Endothelial cell of umbilical vein (primary cell): ENCODE data around the gene SECISBP2. TPM values are rescaled to one million over a fixed set of nuclear protein-coding genes. Genes with fewer than 3 reads are reported as not detected.

Source experiments
- BruUV-seq: library from RNA; stranded (reverse); fragments of 400-500 nt; replicated peaks from 2 replicates; lab custom pipeline; 2021; lab: Mats Ljungman, UMichigan
- CTCF ChIA-PET: fragments of 300-600, 350-600 bp; sonication (Branson Sonifier 250); formaldehyde crosslinking; loops from one replicate; lab custom pipeline; 2021; ENCODE audit warnings: antibody characterized with exemption, inconsistent platforms; lab: Charles Lee
- POLR2A ChIA-PET: fragments of 300-600, 350-600 bp; sonication (Branson Sonifier 250); formaldehyde crosslinking; loops from one replicate; lab custom pipeline; 2021; ENCODE audit warnings: antibody characterized with exemption, inconsistent platforms; lab: Charles Lee
- DNase-seq: peaks from one replicate; pipeline ENCODE4 v3.0.0-alpha.2; 2011; ENCODE audit warnings: low read depth, low spot score
- FAIRE-seq: peaks from 2 replicates; lab custom pipeline; 2011; peaks lifted over from hg19 to GRCh38; lab: Jason Lieb, UNC
- H2AFZ ChIP-seq: 2 replicates; pipeline ENCODE4 v1.6.0; 2012; ENCODE audit warnings: low read depth, low read length, control low read depth, inconsistent platforms
- H3K27ac ChIP-seq: 2 replicates; pipeline ENCODE4 v1.5.1; 2011; ENCODE audit warnings: low read depth, mild to moderate bottlenecking, control low read depth, low read length, moderate library complexity; ENCODE audit not compliant: insufficient read depth
- H3K27me3 ChIP-seq, 2 experiments: 2 replicates each; pipeline versions ENCODE4 v1.6.0 to v1.6.1; 2011; ENCODE audit warnings: low read length in 2 of 2, mixed read lengths in 1 of 2; ENCODE audit not compliant: control insufficient read depth in 2 of 2, insufficient read depth in 2 of 2
- H3K36me3 ChIP-seq, 2 experiments: 2 replicates in 1 of 2; 3 replicates in 1 of 2; pipeline ENCODE4 v1.5.1; 2011; ENCODE audit warnings: low read length in 2 of 2, mild to moderate bottlenecking in 1 of 2, moderate library complexity in 1 of 2; ENCODE audit not compliant: control insufficient read depth in 2 of 2, insufficient read depth in 2 of 2; ENCODE audit errors: extremely low read depth in 1 of 2
- H3K4me1 ChIP-seq: 3 replicates; pipeline ENCODE4 v1.5.1; 2011; ENCODE audit warnings: mild to moderate bottlenecking, low read length; ENCODE audit not compliant: control insufficient read depth, insufficient read depth; ENCODE audit errors: extremely low read depth
- H3K4me2 ChIP-seq: 2 replicates; pipeline ENCODE4 v1.6.1; 2011; ENCODE audit warnings: low read length, control low read depth, mixed read lengths; ENCODE audit not compliant: insufficient read depth
- H3K4me3 ChIP-seq, 3 experiments: fragments of 200-600 bp in 1 of 3; sonication (generic), shearing (Covaris generic) in 1 of 3; replicated peaks in 1 of 3; 2 replicates each; pipeline ENCODE4 v1.5.1; 2011 to 2016; ENCODE audit warnings: control low read depth in 3 of 3, low read length in 3 of 3, mild to moderate bottlenecking in 2 of 3, inconsistent platforms in 1 of 3, low read depth in 1 of 3, moderate library complexity in 1 of 3; ENCODE audit not compliant: insufficient read depth in 1 of 3
- H3K79me2 ChIP-seq: 2 replicates; pipeline ENCODE4 v1.6.0; 2012; ENCODE audit warnings: low read length, inconsistent platforms; ENCODE audit not compliant: control insufficient read depth, insufficient read depth
- H3K9ac ChIP-seq: replicated peaks from 2 replicates; pipeline ENCODE3; 2011; ENCODE audit warnings: low read length, control low read depth; ENCODE audit not compliant: insufficient read depth; ENCODE audit errors: extremely low read depth
- H3K9me1 ChIP-seq: replicated peaks from 3 replicates; pipeline ENCODE4 v1.6.0; 2011; ENCODE audit warnings: mild to moderate bottlenecking, low read length; ENCODE audit not compliant: control insufficient read depth, insufficient read depth; ENCODE audit errors: extremely low read depth
- H3K9me3 ChIP-seq: replicated peaks from 2 replicates; pipeline ENCODE4 v1.5.1; 2012; ENCODE audit warnings: low read length, inconsistent platforms; ENCODE audit not compliant: control insufficient read depth, insufficient read depth
- H4K20me1 ChIP-seq: replicated peaks from 2 replicates; pipeline ENCODE3; 2011; ENCODE audit warnings: mild to moderate bottlenecking, low read length; ENCODE audit not compliant: control insufficient read depth, insufficient read depth; ENCODE audit errors: extremely low read depth
- EZH2 ChIP-seq: IDR thresholded peaks from 2 replicates; pipeline ENCODE4 v1.6.1; 2012; ENCODE audit warnings: borderline replicate concordance, low read depth, mild to moderate bottlenecking, moderate library complexity, low read length, inconsistent platforms; ENCODE audit not compliant: severe bottlenecking
- FOS ChIP-seq: IDR thresholded peaks from 2 replicates; pipeline ENCODE4 v1.6.1; 2011; ENCODE audit warnings: mild to moderate bottlenecking, low read length, moderate library complexity, borderline replicate concordance; ENCODE audit not compliant: insufficient read depth
- GATA2 ChIP-seq: IDR thresholded peaks from 2 replicates; pipeline ENCODE4 v1.7.0; 2011; ENCODE audit warnings: low read depth, mild to moderate bottlenecking, moderate library complexity, mixed read lengths, low read length; ENCODE audit not compliant: insufficient read length, insufficient read depth
- JUN ChIP-seq: IDR thresholded peaks from 2 replicates; pipeline ENCODE4 v1.6.1; 2011; ENCODE audit warnings: borderline replicate concordance, low read depth; ENCODE audit not compliant: insufficient read length, insufficient read depth
- MYC ChIP-seq: IDR thresholded peaks from one replicate; pipeline ENCODE4 v1.6.1; 2011; ENCODE audit warnings: mild to moderate bottlenecking, low read depth, low read length
- POLR2A ChIP-seq: IDR thresholded peaks from 2 replicates; pipeline ENCODE4 v1.6.1; 2012; ENCODE audit warnings: low read depth, mild to moderate bottlenecking, control low read depth, low read length
- POLR2AphosphoS5 ChIP-seq: IDR thresholded peaks from 2 replicates; pipeline ENCODE4 v1.6.1; 2012; ENCODE audit warnings: low read depth, mild to moderate bottlenecking, control low read depth, low read length, moderate library complexity; ENCODE audit not compliant: insufficient read depth
- dilution Hi-C: fragments of 300-500 bp; cut with MboI; formaldehyde crosslinking; loops from one replicate; pipeline ENCODE4 v1.15.0; 2019; ENCODE audit warnings: low sequenced_read_pairs; ENCODE audit not compliant: extremely low pct_ligation_motif_present
- intact Hi-C: fragments of 100-400 bp; cut with micrococcal nuclease; formaldehyde crosslinking; loops from one replicate; pipeline ENCODE4 v1.10.0; 2022
- polyA plus RNA-seq, 4 experiments: library from polyadenylated mRNA; depleted of rRNA in 3 of 4; stranded (reverse) in 3 of 4; unstranded in 1 of 4; fragments of >200 nt; gene quantifications; 2 replicates each; pipeline versions ENCODE4 v1.2.1 to v1.2.3, GENCODE V29; 2011 to 2012; ENCODE audit warnings: missing spikeins in 1 of 4
- total RNA-seq: library from RNA; stranded (reverse); gene quantifications from 2 replicates; pipeline ENCODE4 v1.2.3, GENCODE V29; 2021
- TF ChIP-seq, protein P1 (sequence below): IDR thresholded peaks from 2 replicates; pipeline ENCODE4 v1.6.1; 2011; ENCODE audit not compliant: insufficient read depth, insufficient read length
- TF ChIP-seq, protein P2 (sequence below), 2 donors: IDR thresholded peaks; 1 replicate in 1 of 2; 2 replicates in 1 of 2; pipeline ENCODE4 v1.5.1; 2011; ENCODE audit warnings: low read length in 2 of 2, mild to moderate bottlenecking in 2 of 2, moderate library complexity in 2 of 2, control low read depth in 1 of 2, inconsistent platforms in 1 of 2, low read depth in 1 of 2; ENCODE audit not compliant: insufficient read depth in 1 of 2; ENCODE audit errors: extremely low read depth in 1 of 2

Gene SECISBP2
- total and polyA plus RNA-seq, 2 donors (not counting 3 experiments of a cell fraction or from before 2014, with no cell fraction given), result 22.7 to 36.3 TPM

DNA sequence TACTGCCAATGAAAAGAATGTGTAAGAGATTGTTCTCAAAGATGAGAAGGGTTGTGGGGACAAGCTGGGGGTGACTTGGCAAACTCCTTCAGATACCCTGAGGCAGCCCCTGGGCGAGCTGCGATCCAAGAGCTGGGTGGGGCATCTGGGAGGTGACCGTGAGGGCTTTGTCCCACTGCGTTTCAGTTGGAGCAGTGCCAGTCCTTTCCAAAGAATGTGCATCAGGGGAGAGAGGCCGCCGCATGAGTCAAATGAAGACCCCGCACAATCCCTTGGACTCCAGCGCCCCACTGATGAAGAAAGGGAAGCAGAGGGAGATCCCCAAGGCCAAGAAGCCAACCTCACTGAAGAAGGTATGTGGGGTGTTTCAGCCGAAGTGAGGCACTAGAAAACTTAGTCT, 28.4 kb downstream of the SECISBP2 start:
- no peak overlapping the region for H3K9ac ChIP-seq
- no peaks in the 10 kb centered on the region for H3K9me1 ChIP-seq
- BruUV-seq, result no TSS peak
- H3K79me2 ChIP-seq, result no peaks in the 10 kb centered on the region
- no peaks in the 10 kb centered on the region for H3K9me3 ChIP-seq
- no peaks in the 10 kb centered on the region for H3K27me3 ChIP-seq
- no peak for FAIRE-seq
- H3K4me3 ChIP-seq, result no peak overlapping the region
- no peak for DNase-seq
- TF ChIP-seq JUN, result no peak
- TF ChIP-seq GATA2, result no peak
- TF ChIP-seq, protein P1, sequence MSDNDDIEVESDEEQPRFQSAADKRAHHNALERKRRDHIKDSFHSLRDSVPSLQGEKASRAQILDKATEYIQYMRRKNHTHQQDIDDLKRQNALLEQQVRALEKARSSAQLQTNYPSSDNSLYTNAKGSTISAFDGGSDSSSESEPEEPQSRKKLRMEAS, result no peak
- no peak for TF ChIP-seq EZH2
- H3K27ac ChIP-seq, result no peak overlapping the region
- no peaks in the 10 kb centered on the region for H3K4me1 ChIP-seq
- dilution Hi-C loops, result no loop called here
- intact Hi-C loops, result no loop called here
- H3K4me2 ChIP-seq, result no peak overlapping the region
- POLR2A ChIA-PET, result no interaction called here
- CTCF ChIA-PET, result interaction anchor here (1.9 kb wide), 1 partner anchor 11 kb away, joined by 6 read pairs; no protein-coding TSS in a partner anchor
- H2AFZ ChIP-seq, result no peak overlapping the region
- H4K20me1 ChIP-seq, result no peaks in the 10 kb centered on the region
- H3K36me3 ChIP-seq, result peaks cover 23 to 40% of the 10 kb centered on the region in 2 experiments

DNA sequence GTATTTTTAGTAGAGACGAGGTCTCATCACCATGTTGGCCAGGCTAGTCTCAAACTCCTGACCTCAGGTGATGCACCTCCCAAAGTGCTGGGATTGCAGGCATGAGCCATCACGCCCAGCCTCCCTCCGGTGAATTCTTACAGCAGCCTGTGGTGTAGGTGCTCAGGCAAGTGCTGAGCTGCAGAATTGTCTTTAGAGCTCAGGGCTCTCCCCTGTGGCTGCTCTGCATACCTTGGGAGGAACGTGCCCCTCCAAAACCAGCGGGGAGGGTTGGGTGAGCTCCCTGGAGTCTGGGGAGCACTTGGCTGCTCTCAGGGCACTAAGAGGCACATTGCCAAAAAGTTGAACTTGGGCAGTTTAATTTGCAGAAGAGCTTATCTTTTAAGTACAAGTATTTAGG, 29.4 kb downstream of the SECISBP2 start:
- intact Hi-C loops, result no loop called here
- no peaks in the 10 kb centered on the region for H3K9me1 ChIP-seq
- no TSS peak for BruUV-seq
- H3K4me1 ChIP-seq, result no peaks in the 10 kb centered on the region
- DNase-seq (no peak), FAIRE-seq (no peak)
- H3K4me3 ChIP-seq, result no peak overlapping the region
- no peak overlapping the region for H3K9ac ChIP-seq
- H3K36me3 ChIP-seq, result peaks cover 23 to 44% of the 10 kb centered on the region in 2 experiments
- dilution Hi-C loops, result no loop called here
- no peak overlapping the region for H3K27ac ChIP-seq
- POLR2A ChIA-PET, result no interaction called here
- no peaks in the 10 kb centered on the region for H3K79me2 ChIP-seq
- no peaks in the 10 kb centered on the region for H4K20me1 ChIP-seq
- TF ChIP-seq, protein P2, sequence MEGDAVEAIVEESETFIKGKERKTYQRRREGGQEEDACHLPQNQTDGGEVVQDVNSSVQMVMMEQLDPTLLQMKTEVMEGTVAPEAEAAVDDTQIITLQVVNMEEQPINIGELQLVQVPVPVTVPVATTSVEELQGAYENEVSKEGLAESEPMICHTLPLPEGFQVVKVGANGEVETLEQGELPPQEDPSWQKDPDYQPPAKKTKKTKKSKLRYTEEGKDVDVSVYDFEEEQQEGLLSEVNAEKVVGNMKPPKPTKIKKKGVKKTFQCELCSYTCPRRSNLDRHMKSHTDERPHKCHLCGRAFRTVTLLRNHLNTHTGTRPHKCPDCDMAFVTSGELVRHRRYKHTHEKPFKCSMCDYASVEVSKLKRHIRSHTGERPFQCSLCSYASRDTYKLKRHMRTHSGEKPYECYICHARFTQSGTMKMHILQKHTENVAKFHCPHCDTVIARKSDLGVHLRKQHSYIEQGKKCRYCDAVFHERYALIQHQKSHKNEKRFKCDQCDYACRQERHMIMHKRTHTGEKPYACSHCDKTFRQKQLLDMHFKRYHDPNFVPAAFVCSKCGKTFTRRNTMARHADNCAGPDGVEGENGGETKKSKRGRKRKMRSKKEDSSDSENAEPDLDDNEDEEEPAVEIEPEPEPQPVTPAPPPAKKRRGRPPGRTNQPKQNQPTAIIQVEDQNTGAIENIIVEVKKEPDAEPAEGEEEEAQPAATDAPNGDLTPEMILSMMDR (IDR thresholded peaks at IDR 0.05; ENCODE audit: extremely low read depth in 1 of 2, insufficient read depth in 1 of 2, low read depth in 1 of 2, low read length in 2 of 2), result no peak
- TF ChIP-seq MYC (no peak), EZH2 (no peak), POLR2A (no peak), JUN (no peak), POLR2AphosphoS5 (no peak), FOS (no peak), GATA2 (no peak)
- TF ChIP-seq, protein P1, result no peak
- no peak overlapping the region for H2AFZ ChIP-seq
- H3K9me3 ChIP-seq, result no peaks in the 10 kb centered on the region
- CTCF ChIA-PET, result interaction anchor here (0.8 to 1.3 kb wide), 2 partner anchors 29 to 201 kb away, joined by 3 to 7 read pairs; partner anchors contain the start of gene SECISBP2
- H3K27me3 ChIP-seq, result no peaks in the 10 kb centered on the region
- no peak overlapping the region for H3K4me2 ChIP-seq
